ENCODE data around the gene EEFSEC. TPM values are rescaled to one million over a fixed set of nuclear protein-coding genes. Genes with fewer than 3 reads are reported as not detected.

The EEFSEC gene
- total RNA-seq, 4 donors from 2014 or later, result 9.1 to 17.4 (median 15.8) TPM

DNA sequence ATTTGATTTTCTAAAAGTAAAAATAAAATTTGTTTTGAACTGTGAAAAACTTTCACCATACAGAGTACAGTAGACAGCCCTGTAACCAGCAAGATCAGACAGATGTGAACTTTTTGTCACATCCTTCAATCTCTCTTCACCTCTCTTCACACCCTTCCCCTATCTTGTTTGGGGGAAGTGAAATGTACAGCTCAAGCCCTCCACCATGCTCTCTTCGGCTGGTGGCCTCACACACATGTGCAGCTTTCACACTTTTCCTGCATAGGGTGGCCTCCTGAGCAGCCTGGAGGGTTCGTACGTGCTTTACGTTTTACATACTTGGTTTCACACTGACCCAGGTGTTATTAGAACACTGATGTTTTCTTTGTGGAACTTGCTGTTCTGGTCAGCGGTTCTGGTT, 227.0 kb downstream of the EEFSEC start:
- H3K4me1 ChIP-seq, result peaks cover 50 to 61% (median 53%) of the 10 kb centered on the region in 4 donors
- TF ChIP-seq POLR2A (IDR thresholded peaks at IDR 0.05; ENCODE audit: low read depth), result no peak
- TF ChIP-seq EP300 (IDR thresholded peaks at IDR 0.05), result no peak
- TF ChIP-seq POLR2AphosphoS5 (IDR thresholded peaks at IDR 0.05), result no peak
- TF ChIP-seq, protein P1, sequence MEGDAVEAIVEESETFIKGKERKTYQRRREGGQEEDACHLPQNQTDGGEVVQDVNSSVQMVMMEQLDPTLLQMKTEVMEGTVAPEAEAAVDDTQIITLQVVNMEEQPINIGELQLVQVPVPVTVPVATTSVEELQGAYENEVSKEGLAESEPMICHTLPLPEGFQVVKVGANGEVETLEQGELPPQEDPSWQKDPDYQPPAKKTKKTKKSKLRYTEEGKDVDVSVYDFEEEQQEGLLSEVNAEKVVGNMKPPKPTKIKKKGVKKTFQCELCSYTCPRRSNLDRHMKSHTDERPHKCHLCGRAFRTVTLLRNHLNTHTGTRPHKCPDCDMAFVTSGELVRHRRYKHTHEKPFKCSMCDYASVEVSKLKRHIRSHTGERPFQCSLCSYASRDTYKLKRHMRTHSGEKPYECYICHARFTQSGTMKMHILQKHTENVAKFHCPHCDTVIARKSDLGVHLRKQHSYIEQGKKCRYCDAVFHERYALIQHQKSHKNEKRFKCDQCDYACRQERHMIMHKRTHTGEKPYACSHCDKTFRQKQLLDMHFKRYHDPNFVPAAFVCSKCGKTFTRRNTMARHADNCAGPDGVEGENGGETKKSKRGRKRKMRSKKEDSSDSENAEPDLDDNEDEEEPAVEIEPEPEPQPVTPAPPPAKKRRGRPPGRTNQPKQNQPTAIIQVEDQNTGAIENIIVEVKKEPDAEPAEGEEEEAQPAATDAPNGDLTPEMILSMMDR (IDR thresholded peaks at IDR 0.05), result no peak
- WGBS, result 93% methylated on average over 5 of the region's 5 CpGs

GRCh38 chr3:128380719-128381118, 227.4 kb downstream of the EEFSEC start:
- peaks cover 52 to 65% (median 57%) of the 10 kb centered on the region in 4 donors for H3K4me1 ChIP-seq
- H3K9me3 ChIP-seq, result no peaks in the 10 kb centered on the region
- no peak for DNase-seq (ENCODE audit: extremely low spot score)
- no peak overlapping the region for H3K27ac ChIP-seq (replicated peaks in 1 of 4)
- intact Hi-C loops (cut with DNase I), result no loop called here
- 94% methylated on average over 6 of the region's 6 CpGs for WGBS
- no peak overlapping the region for H3K4me3 ChIP-seq
- H3K36me3 ChIP-seq, result no peaks in the 10 kb centered on the region
- no peak for TF ChIP-seq EP300 (IDR thresholded peaks at IDR 0.05)
- TF ChIP-seq POLR2A (IDR thresholded peaks at IDR 0.05; ENCODE audit: low read depth), result no peak
- TF ChIP-seq POLR2AphosphoS5 (IDR thresholded peaks at IDR 0.05), result no peak
- TF ChIP-seq, protein P1 (IDR thresholded peaks at IDR 0.05), result no peak
- H3K27me3 ChIP-seq, result no peaks in the 10 kb centered on the region

More for the DNA sequence above, 227.0 kb downstream of the EEFSEC start:
- Histone ChIP-seq H3K36me3 (no peaks in the 10 kb centered on the region), H3K27ac (replicated peaks in 1 of 4) (no peak overlapping the region), H3K4me3 (no peak overlapping the region), H3K27me3 (no peaks in the 10 kb centered on the region), H3K9me3 (no peaks in the 10 kb centered on the region)
- intact Hi-C loops (cut with DNase I), result no loop called here
- no peak for DNase-seq (ENCODE audit: extremely low spot score)

DNA sequence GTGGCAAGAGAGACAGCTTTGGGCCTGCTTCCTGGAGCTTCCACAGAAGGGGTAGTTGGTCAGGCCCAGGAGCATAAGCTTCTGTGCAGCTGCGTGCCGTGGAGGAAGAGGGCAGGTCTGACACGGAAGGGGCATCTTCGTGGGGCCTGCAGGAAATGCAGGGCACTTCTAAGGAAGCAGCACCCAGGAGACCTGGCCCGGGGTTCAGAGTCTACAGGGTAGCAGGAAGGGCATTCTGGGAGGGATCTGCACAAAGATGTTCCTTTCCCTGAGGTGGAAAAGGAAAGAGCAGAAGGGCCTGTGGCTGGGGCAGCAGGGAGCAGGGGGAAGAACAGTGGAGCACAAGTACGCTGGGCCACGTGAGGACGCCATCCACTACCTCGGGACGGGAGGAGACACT, 228.3 kb downstream of the EEFSEC start:
- H3K36me3 ChIP-seq, result no peaks in the 10 kb centered on the region
- WGBS, result 91% methylated on average over 10 of the region's 10 CpGs
- H3K27me3 ChIP-seq, result no peaks in the 10 kb centered on the region
- H3K9me3 ChIP-seq, result no peaks in the 10 kb centered on the region
- TF ChIP-seq, protein P1 (IDR thresholded peaks at IDR 0.05), result no peak
- TF ChIP-seq EP300 (IDR thresholded peaks at IDR 0.05), result no peak
- no peak for TF ChIP-seq POLR2AphosphoS5 (IDR thresholded peaks at IDR 0.05)
- TF ChIP-seq POLR2A (IDR thresholded peaks at IDR 0.05; ENCODE audit: low read depth), result no peak
- H3K4me1 ChIP-seq, result peaks cover 52 to 66% (median 60%) of the 10 kb centered on the region in 4 donors
- H3K4me3 ChIP-seq, result no peak overlapping the region
- H3K27ac ChIP-seq (replicated peaks in 1 of 4), result no peak overlapping the region
- intact Hi-C loops (cut with DNase I), result no loop called here
- DNase-seq (ENCODE audit: extremely low spot score), result no peak

DNA sequence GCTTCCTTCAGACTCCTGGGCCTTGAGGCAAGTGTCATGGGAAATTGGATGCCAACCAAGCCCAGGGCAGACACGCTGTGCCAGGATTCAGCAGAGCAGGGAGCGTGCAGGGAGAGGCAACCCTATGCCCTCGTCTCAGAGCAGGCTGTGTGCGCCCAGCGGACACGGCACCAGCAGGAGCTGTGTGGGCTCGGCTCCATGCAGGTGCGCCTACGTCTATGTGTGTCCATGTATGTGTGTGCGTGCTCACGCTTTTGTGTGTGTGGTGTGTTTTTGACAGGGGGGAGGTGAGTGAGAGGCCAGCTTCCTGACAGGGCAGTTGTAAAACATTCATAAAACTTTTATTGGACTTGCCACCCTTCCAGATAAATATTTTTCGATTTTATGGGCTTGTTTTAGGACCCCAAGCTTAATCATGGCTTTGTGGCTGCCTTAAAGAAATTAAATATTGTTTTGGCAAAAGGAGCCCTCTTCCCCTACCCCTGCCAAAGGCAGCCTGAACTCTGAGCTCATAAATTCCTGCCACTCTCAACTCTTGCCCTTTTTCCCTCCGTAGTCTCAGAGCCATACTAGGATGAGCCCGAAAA, 229.0 kb downstream of the EEFSEC start:
- Histone ChIP-seq H3K36me3 (no peaks in the 10 kb centered on the region), H3K27ac (replicated peaks in 1 of 4) (no peak overlapping the region), H3K9me3 (no peaks in the 10 kb centered on the region), H3K27me3 (no peaks in the 10 kb centered on the region), H3K4me3 (no peak overlapping the region), H3K4me1 (peaks cover 52 to 66% (median 60%) of the 10 kb centered on the region in 4 donors)
- DNase-seq (ENCODE audit: extremely low spot score), result no peak
- 84% methylated on average over 9 of the region's 14 CpGs for WGBS
- no peak for TF ChIP-seq POLR2A (IDR thresholded peaks at IDR 0.05; ENCODE audit: low read depth)
- TF ChIP-seq EP300 (IDR thresholded peaks at IDR 0.05), result no peak
- no peak for TF ChIP-seq POLR2AphosphoS5 (IDR thresholded peaks at IDR 0.05)
- TF ChIP-seq, protein P1 (IDR thresholded peaks at IDR 0.05), result no peak
- intact Hi-C loops (cut with DNase I), result no loop called here
